Gastrocnemius medialis (tissue), 4 donors: ENCODE results near the gene POM121C. TPM values are rescaled to one million over a fixed set of nuclear protein-coding genes. Genes with fewer than 3 reads are reported as not detected.
"Not testable (repeated sequence)": the region's sequence is repeated elsewhere in the genome, so short reads cannot be mapped to it uniquely, and the experiment has no call there.

ENCODE experiments used
- ATAC-seq, 2 donors: fragments of 150-250 bp; one replicate each; pipeline ENCODE4 v1.9.1; 2016
- DNase-seq, 2 donors: peaks; one replicate each; pipeline ENCODE4 v3.0.0-alpha.2; 2019
- H3K27ac ChIP-seq, 4 donors: fragments of 200-600 bp; sonication (generic); 1 replicate in 1 of 4; 2 replicates in 3 of 4; pipeline ENCODE4 v1.5.1; 2016 to 2018; ENCODE audit warnings: mild to moderate bottlenecking in 2 of 4, moderate library complexity in 1 of 4
- H3K27me3 ChIP-seq, 3 donors: fragments of 200-600 bp; sonication (generic) in 2 of 3; 1 replicate in 1 of 3; 2 replicates in 2 of 3; pipeline versions ENCODE4 v1.5.1 to v1.6.0; 2016 to 2019; ENCODE audit warnings: mild to moderate bottlenecking in 1 of 3, moderate library complexity in 1 of 3
- H3K36me3 ChIP-seq, 2 donors: fragments of 200-600 bp; sonication (generic) in 1 of 2; one replicate each; pipeline ENCODE4 v1.5.1; 2017 to 2018
- H3K4me1 ChIP-seq, 2 donors: fragments of 200-600 bp; sonication (generic) in 1 of 2; one replicate each; pipeline ENCODE4 v1.5.1; 2016 to 2017; ENCODE audit warnings: mild to moderate bottlenecking in 2 of 2
- H3K4me3 ChIP-seq, 4 donors: fragments of 200-600 bp; sonication (generic) in 3 of 4; 1 replicate in 1 of 4; 2 replicates in 3 of 4; pipeline ENCODE4 v1.5.1; 2016 to 2019; ENCODE audit warnings: mild to moderate bottlenecking in 2 of 4
- H3K9me3 ChIP-seq, 3 donors: fragments of 200-600 bp; sonication (generic) in 2 of 3; 1 replicate in 1 of 3; 2 replicates in 2 of 3; pipeline ENCODE4 v1.5.1; 2016 to 2019
- in situ Hi-C, 4 donors: fragments of 200-750 bp; cut with MboI; loops; one replicate each; pipeline versions ENCODE4 v1.15.0 to v1.8.0; 2017; ENCODE audit warnings: low sequenced_read_pairs in 4 of 4
- intact Hi-C: fragments of 100-400 bp; cut with DNase I; formaldehyde crosslinking; loops from one replicate; pipeline ENCODE4 v1.15.1; 2023; ENCODE audit warnings: low total_unique reads
- total RNA-seq, 4 donors: library from RNA; depleted of rRNA; stranded (reverse); fragments of >200 nt; gene quantifications; one replicate each; pipeline versions ENCODE4 v1.1.0 to v1.2.3, GENCODE V29; 2016

The POM121C gene
- total RNA-seq, 4 donors from 2014 or later, result 6.6 to 7.9 (median 7.4) TPM

- intact Hi-C loops, H3K36me3 ChIP-seq, DNase-seq, H3K9me3 ChIP-seq, H3K4me3 ChIP-seq, H3K27me3 ChIP-seq, H3K27ac ChIP-seq, in situ Hi-C loops, H3K4me1 ChIP-seq: not testable (repeated sequence)
- peak; percentile 73 to 80 for ATAC-seq
Measured at GRCh38 chr7:75403455-75404443, 82.3 kb downstream of the POM121C start.

GRCh38 chr7:75400575-75400974, 85.5 kb downstream of the POM121C start:
- intact Hi-C loops, H3K9me3 ChIP-seq, H3K4me3 ChIP-seq, H3K27ac ChIP-seq, in situ Hi-C loops, H3K4me1 ChIP-seq, H3K36me3 ChIP-seq, DNase-seq, H3K27me3 ChIP-seq, ATAC-seq: not testable (repeated sequence)

GRCh38 chr7:75398771-75399700, 87.1 kb downstream of the POM121C start:
- H3K4me3 ChIP-seq, in situ Hi-C loops, DNase-seq, ATAC-seq, H3K36me3 ChIP-seq, H3K9me3 ChIP-seq, H3K27me3 ChIP-seq, intact Hi-C loops, H3K4me1 ChIP-seq, H3K27ac ChIP-seq: not testable (repeated sequence)

GRCh38 chr7:75397865-75398264, 88.2 kb downstream of the POM121C start:
- intact Hi-C loops, H3K36me3 ChIP-seq, H3K4me3 ChIP-seq, DNase-seq, H3K27me3 ChIP-seq, ATAC-seq, H3K4me1 ChIP-seq, H3K27ac ChIP-seq, in situ Hi-C loops, H3K9me3 ChIP-seq: not testable (repeated sequence)

- H3K9me3 ChIP-seq, ATAC-seq, in situ Hi-C loops, DNase-seq, H3K36me3 ChIP-seq, H3K27me3 ChIP-seq, H3K4me3 ChIP-seq, H3K27ac ChIP-seq, H3K4me1 ChIP-seq, intact Hi-C loops: not testable (repeated sequence)
Measured at GRCh38 chr7:75395329-75395728, 90.8 kb downstream of the POM121C start, which contains the start of gene TRIM73. Gene TRIM73 (plus strand): TSS chr7:75395629. CDS start chr7:75398934, 3,305 bp downstream.

- DNase-seq, H3K27me3 ChIP-seq, H3K4me3 ChIP-seq, H3K36me3 ChIP-seq, in situ Hi-C loops, H3K27ac ChIP-seq, intact Hi-C loops, H3K4me1 ChIP-seq, H3K9me3 ChIP-seq: not testable (repeated sequence)
- ATAC-seq, result peak in 1 of 2 donors; percentile 29
Measured at GRCh38 chr7:75393194-75393593, 92.9 kb downstream of the POM121C start.

- H3K27me3 ChIP-seq, H3K4me1 ChIP-seq, intact Hi-C loops, in situ Hi-C loops, H3K9me3 ChIP-seq, ATAC-seq, DNase-seq, H3K27ac ChIP-seq, H3K36me3 ChIP-seq, H3K4me3 ChIP-seq: not testable (repeated sequence)
Measured at GRCh38 chr7:75374519-75375317, 111.4 kb downstream of the POM121C start.

GRCh38 chr7:75374144-75374518, 112.0 kb downstream of the POM121C start:
- intact Hi-C loops, in situ Hi-C loops, ATAC-seq: not testable (repeated sequence)

GRCh38 chr7:75367313-75367712, 118.8 kb downstream of the POM121C start:
- H3K36me3 ChIP-seq, ATAC-seq, H3K9me3 ChIP-seq, H3K4me3 ChIP-seq, intact Hi-C loops, H3K27me3 ChIP-seq, H3K4me1 ChIP-seq, DNase-seq, H3K27ac ChIP-seq, in situ Hi-C loops: not testable (repeated sequence)

More at GRCh38 chr7:75374144-75374518, 112.0 kb downstream of the POM121C start:
- not testable (repeated sequence) for H3K27me3 ChIP-seq, H3K27ac ChIP-seq, H3K4me3 ChIP-seq, H3K9me3 ChIP-seq, H3K36me3 ChIP-seq, H3K4me1 ChIP-seq, DNase-seq
